ENCODE results near the gene ATP6AP1.

Gene ATP6AP1

GRCh38 chrX:154464806-154465365, 36.4 kb downstream of the ATP6AP1 start:
- H3K4me3 ChIP-seq (ENCODE audit: low read depth, low read length): no peak overlapping the region
- TF ChIP-seq, protein P1, sequence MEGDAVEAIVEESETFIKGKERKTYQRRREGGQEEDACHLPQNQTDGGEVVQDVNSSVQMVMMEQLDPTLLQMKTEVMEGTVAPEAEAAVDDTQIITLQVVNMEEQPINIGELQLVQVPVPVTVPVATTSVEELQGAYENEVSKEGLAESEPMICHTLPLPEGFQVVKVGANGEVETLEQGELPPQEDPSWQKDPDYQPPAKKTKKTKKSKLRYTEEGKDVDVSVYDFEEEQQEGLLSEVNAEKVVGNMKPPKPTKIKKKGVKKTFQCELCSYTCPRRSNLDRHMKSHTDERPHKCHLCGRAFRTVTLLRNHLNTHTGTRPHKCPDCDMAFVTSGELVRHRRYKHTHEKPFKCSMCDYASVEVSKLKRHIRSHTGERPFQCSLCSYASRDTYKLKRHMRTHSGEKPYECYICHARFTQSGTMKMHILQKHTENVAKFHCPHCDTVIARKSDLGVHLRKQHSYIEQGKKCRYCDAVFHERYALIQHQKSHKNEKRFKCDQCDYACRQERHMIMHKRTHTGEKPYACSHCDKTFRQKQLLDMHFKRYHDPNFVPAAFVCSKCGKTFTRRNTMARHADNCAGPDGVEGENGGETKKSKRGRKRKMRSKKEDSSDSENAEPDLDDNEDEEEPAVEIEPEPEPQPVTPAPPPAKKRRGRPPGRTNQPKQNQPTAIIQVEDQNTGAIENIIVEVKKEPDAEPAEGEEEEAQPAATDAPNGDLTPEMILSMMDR (conservative IDR thresholded peaks at IDR 0.05; ENCODE audit: low read depth, low read length): no peak

GRCh38 chrX:154465601-154466000, 37.1 kb downstream of the ATP6AP1 start:
- DNase-seq (ENCODE audit: low read depth): no peak
- TF ChIP-seq, protein P1 (conservative IDR thresholded peaks at IDR 0.05; ENCODE audit: low read depth, low read length): no peak
- H3K4me3 ChIP-seq (ENCODE audit: low read depth, low read length): no peak overlapping the region

More at GRCh38 chrX:154464806-154465365, 36.4 kb downstream of the ATP6AP1 start:
- DNase-seq (ENCODE audit: low read depth): no peak

- no peak overlapping the region for H3K4me3 ChIP-seq (ENCODE audit: low read depth, low read length)
- no peak for DNase-seq (ENCODE audit: low read depth)
- TF ChIP-seq, protein P1 (conservative IDR thresholded peaks at IDR 0.05; ENCODE audit: low read depth, low read length): no peak
These were observed 37.6 kb downstream of the ATP6AP1 start for GRCh38 chrX:154466036-154466435.

DNA sequence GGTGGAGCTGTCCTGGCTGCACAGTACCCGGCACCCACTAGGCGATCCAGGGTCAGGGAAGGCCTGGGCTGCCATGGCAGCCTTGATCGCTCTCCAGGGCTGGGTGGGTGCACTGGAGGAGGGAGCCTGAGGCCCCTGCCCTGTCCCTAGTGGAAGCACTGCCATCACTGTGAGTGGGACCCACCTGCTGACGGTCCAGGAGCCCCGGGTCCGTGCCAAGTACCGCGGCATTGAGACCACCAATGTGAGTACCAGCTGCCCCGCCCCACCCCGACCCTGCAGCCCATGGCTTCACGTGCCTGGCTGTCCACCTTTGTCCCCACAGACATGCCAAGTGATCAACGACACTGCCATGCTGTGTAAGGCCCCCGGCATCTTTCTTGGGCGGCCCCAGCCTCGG, 38.4 kb downstream of the ATP6AP1 start:
- TF ChIP-seq, protein P1 (conservative IDR thresholded peaks at IDR 0.05; ENCODE audit: low read depth, low read length): no peak
- no peak for DNase-seq (ENCODE audit: low read depth)
- H3K4me3 ChIP-seq (ENCODE audit: low read depth, low read length): no peak overlapping the region

GRCh38 chrX:154467556-154467955, 39.1 kb downstream of the ATP6AP1 start:
- TF ChIP-seq, protein P1 (conservative IDR thresholded peaks at IDR 0.05; ENCODE audit: low read depth, low read length): no peak
- no peak for DNase-seq (ENCODE audit: low read depth)
- H3K4me3 ChIP-seq (ENCODE audit: low read depth, low read length): no peak overlapping the region

DNA sequence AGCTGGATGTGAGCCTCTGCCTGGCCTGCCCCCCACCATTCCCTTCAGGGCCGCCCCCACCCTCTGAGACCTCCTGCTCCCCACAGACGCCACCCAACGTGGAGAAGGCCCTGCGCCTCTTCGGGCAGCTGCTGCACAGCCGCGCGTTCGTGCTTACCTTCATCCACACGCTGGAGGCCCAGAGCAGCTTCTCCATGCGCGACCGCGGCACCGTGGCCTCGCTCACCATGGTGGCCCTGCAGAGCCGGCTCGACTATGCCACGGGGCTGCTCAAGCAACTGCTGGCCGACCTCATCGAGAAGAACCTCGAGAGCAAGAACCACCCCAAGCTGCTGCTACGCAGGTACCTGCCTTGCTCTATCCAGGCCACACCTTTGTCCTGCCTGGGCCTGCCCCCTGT, 39.7 kb downstream of the ATP6AP1 start:
- H3K4me3 ChIP-seq (ENCODE audit: low read depth, low read length): no peak overlapping the region
- no peak for DNase-seq (ENCODE audit: low read depth)
- TF ChIP-seq, protein P1 (conservative IDR thresholded peaks at IDR 0.05; ENCODE audit: low read depth, low read length): no peak

GRCh38 chrX:154469114-154469513, 40.6 kb downstream of the ATP6AP1 start:
- H3K4me3 ChIP-seq (ENCODE audit: low read depth, low read length): no peak overlapping the region
- no peak for DNase-seq (ENCODE audit: low read depth)
- TF ChIP-seq, protein P1 (conservative IDR thresholded peaks at IDR 0.05; ENCODE audit: low read depth, low read length): no peak
